Suppressor macrophage treated with lipopolysaccharide for 4 hours (primary cell): ENCODE measurements around the gene BACH2.
"Not testable (repeated sequence)": the region's sequence is repeated elsewhere in the genome, so short reads cannot be mapped to it uniquely, and the experiment has no call there.

Experiments used
- DNase-seq: peaks from one replicate; pipeline ENCODE4 v3.0.0-alpha.2; 2020

The BACH2 gene

GRCh38 chr6:90121982-90122381, 174.7 kb downstream of the BACH2 start:
- DNase-seq: peak; percentile 34

- DNase-seq: no peak
These were observed 176.3 kb downstream of the BACH2 start for GRCh38 chr6:90120327-90120726.

GRCh38 chr6:90119618-90120017, 177.0 kb downstream of the BACH2 start:
- no peak for DNase-seq

GRCh38 chr6:90118581-90118980, 178.1 kb downstream of the BACH2 start:
- DNase-seq: no peak

- DNase-seq: no peak
These were observed 178.6 kb downstream of the BACH2 start for GRCh38 chr6:90118069-90118468.

GRCh38 chr6:90116126-90116525, 180.5 kb downstream of the BACH2 start:
- DNase-seq: not testable (repeated sequence)

GRCh38 chr6:90113389-90113788, 183.3 kb downstream of the BACH2 start:
- DNase-seq: no peak

- DNase-seq: no peak
These were observed 185.3 kb downstream of the BACH2 start for GRCh38 chr6:90111387-90111786.

- DNase-seq: no peak
These were observed 185.7 kb downstream of the BACH2 start for GRCh38 chr6:90110971-90111370.

- DNase-seq: no peak
These were observed 187.5 kb downstream of the BACH2 start for GRCh38 chr6:90109141-90109540.

GRCh38 chr6:90107771-90108282, 188.8 kb downstream of the BACH2 start:
- peak; percentile 41 for DNase-seq

- no peak for DNase-seq
These were observed 189.3 kb downstream of the BACH2 start for GRCh38 chr6:90107371-90107770.

GRCh38 chr6:90106449-90106848, 190.2 kb downstream of the BACH2 start:
- peak; percentile 56 for DNase-seq

GRCh38 chr6:90105506-90106170, 191.0 kb downstream of the BACH2 start:
- peak; percentile 62 for DNase-seq

GRCh38 chr6:90103056-90103800, 193.4 kb downstream of the BACH2 start:
- peak; percentile 88 for DNase-seq

- peak; percentile 51 for DNase-seq
These were observed 195.2 kb downstream of the BACH2 start for GRCh38 chr6:90101403-90101802.

GRCh38 chr6:90100059-90100665, 196.5 kb downstream of the BACH2 start:
- no peak for DNase-seq

- DNase-seq: no peak
These were observed 198.0 kb downstream of the BACH2 start for GRCh38 chr6:90098627-90099026.

- DNase-seq: peak; percentile 45
These were observed 198.6 kb downstream of the BACH2 start for GRCh38 chr6:90098001-90098531.

- no peak for DNase-seq
These were observed 199.3 kb downstream of the BACH2 start for GRCh38 chr6:90097356-90097755.

GRCh38 chr6:90096818-90097217, 199.8 kb downstream of the BACH2 start:
- DNase-seq: no peak

GRCh38 chr6:90095788-90096187, 200.9 kb downstream of the BACH2 start:
- DNase-seq: no peak

- no peak for DNase-seq
These were observed 201.5 kb downstream of the BACH2 start for GRCh38 chr6:90095145-90095544.
